ENCODE data around the gene C4BPB. TPM values are rescaled to one million over a fixed set of nuclear protein-coding genes. Genes with fewer than 3 reads are reported as not detected.

Gene C4BPB
- total and polyA plus RNA-seq, 2 of the 8 experiments (the other 6 are each of a cell fraction or from before 2014, with no cell fraction given): not detected

- no peak for TF ChIP-seq TAF7 (optimal IDR thresholded peaks at IDR 0.05; ENCODE audit: borderline replicate concordance, low read depth, low read length)
- TF ChIP-seq POU5F1 (IDR thresholded peaks at IDR 0.05; ENCODE audit: low read depth, low read length): no peak
- no peak for TF ChIP-seq SIX5 (IDR thresholded peaks at IDR 0.05; ENCODE audit: low read depth, low read length)
- TF ChIP-seq SP4 (IDR thresholded peaks at IDR 0.05; ENCODE audit: low read length): no peak
- TF ChIP-seq TBP (IDR thresholded peaks at IDR 0.05; ENCODE audit: low read depth, low read length): no peak
- TF ChIP-seq TAF1 (IDR thresholded peaks at IDR 0.05; ENCODE audit: low read depth, low read length): no peak
- TF ChIP-seq MAFK (IDR thresholded peaks at IDR 0.05; ENCODE audit: low read depth, low read length): no peak
- no peak for TF ChIP-seq SIRT6 (IDR thresholded peaks at IDR 0.05; ENCODE audit: low read length)
- TF ChIP-seq POLR2AphosphoS5 (IDR thresholded peaks at IDR 0.05; ENCODE audit: low read depth, low read length): no peak
- POLR2A ChIA-PET (ENCODE audit: partially characterized antibody): interaction anchor here (0.7 kb wide), 1 partner anchor 13 kb away, joined by 4 read pairs; no protein-coding TSS in a partner anchor
- Histone ChIP-seq H4K91ac (replicated peaks; ENCODE audit: insufficient read length, low read length) (no peak overlapping the region), H3K79me1 (ENCODE audit: low read depth, low read length) (no peaks in the 10 kb centered on the region), H2BK15ac (ENCODE audit: low read length) (no peak overlapping the region), H3K9ac (replicated peaks in 1 of 4; ENCODE audit: extremely low read depth in 1 of 4, low read depth in 3 of 4, low read length in 3 of 4) (no peak overlapping the region), H3K4me1 (replicated peaks in 1 of 4; ENCODE audit: control insufficient read depth in 3 of 4, insufficient read depth in 4 of 4, low read length in 3 of 4) (peaks cover 0 to 9% (median 3%) of the 10 kb centered on the region in 4 experiments; a peak in 4 of 7 replicates), H3K4me2 (ENCODE audit: insufficient read depth in 1 of 2, low read depth in 2 of 2, low read length in 2 of 2) (no peak overlapping the region), H3K9me3 (ENCODE audit: insufficient read depth in 2 of 2, low read depth in 1 of 2, low read length in 1 of 2) (no peaks in the 10 kb centered on the region), H3K23ac (ENCODE audit: insufficient read length) (no peak overlapping the region), H2AFZ (ENCODE audit: low read length) (no peak overlapping the region), H2AK5ac (ENCODE audit: low read depth, low read length) (no peak overlapping the region), H3K14ac (ENCODE audit: insufficient read length) (no peak overlapping the region), H3K27me3 (replicated peaks in 1 of 4; ENCODE audit: control insufficient read depth in 3 of 4, extremely low read depth in 1 of 4, insufficient read depth in 3 of 4, low read length in 3 of 4) (no peaks in the 10 kb centered on the region), H3K23me2 (ENCODE audit: low read depth, low read length) (peaks cover 5% of the 10 kb centered on the region; the same call in 1 of the 2 replicates), H3K79me2 (ENCODE audit: control insufficient read depth in 1 of 2, insufficient read depth in 2 of 2, low read length in 2 of 2) (no peaks in the 10 kb centered on the region; a peak in 1 of 4 replicates), H3K36me3 (ENCODE audit: control insufficient read depth in 2 of 4, insufficient read depth in 4 of 4, low read length in 3 of 4) (0 out of 8 replicates have a peak, but pooled peaks cover 0 to 4% (median 0%) of the 10 kb centered on the region in 4 experiments), H3K4ac (replicated peaks; ENCODE audit: insufficient read length, low read depth, low read length) (no peak overlapping the region), H2BK5ac (ENCODE audit: low read depth, low read length) (no peak overlapping the region), H4K5ac (ENCODE audit: insufficient read length, low read depth, low read length) (no peak overlapping the region), H3K56ac (replicated peaks; ENCODE audit: insufficient read length, low read depth, low read length) (no peak overlapping the region), H2BK120ac (replicated peaks; ENCODE audit: low read depth, low read length) (no peak overlapping the region), H4K20me1 (replicated peaks in 1 of 2; ENCODE audit: control insufficient read depth in 1 of 2, insufficient read depth in 2 of 2, low read length in 2 of 2) (no peaks in the 10 kb centered on the region), H3K27ac (ENCODE audit: low read depth, low read length) (no peak overlapping the region), H2BK20ac (ENCODE audit: low read length) (no peak overlapping the region), H2BK12ac (ENCODE audit: low read depth, low read length) (no peak overlapping the region), H3K18ac (ENCODE audit: extremely low read depth, low read length) (no peak overlapping the region), H4K8ac (ENCODE audit: extremely low read depth, insufficient read depth, low read length) (no peak overlapping the region), H3K4me3 (ENCODE audit: extremely low read depth in 1 of 4, insufficient read depth in 2 of 4, low read depth in 3 of 4, low read length in 4 of 4) (no peak overlapping the region)
- no peak for FAIRE-seq
- WGBS, 2 experiments (ENCODE audit: extremely low coverage in 1 of 2, insufficient coverage in 1 of 2, insufficient read length in 1 of 2, insufficient replicate concordance in 2 of 2, low coverage in 1 of 2, low lambda C conversion rate in 2 of 2, missing lambda C conversion rate in 1 of 2): 91% methylated on average over 3 of the region's 3 CpGs; no CpG with 5 or more reads in 1 of the 2 experiments
- DNase-seq (ENCODE audit: low read depth in 1 of 2, low spot score in 2 of 2): no peak
- CTCF ChIA-PET (ENCODE audit: partially characterized antibody): interaction anchor here (0.9 to 2.7 kb wide), 4 partner anchors 20 to 51 kb away, joined by 3 to 12 read pairs (median 5); no protein-coding TSS in a partner anchor
These were observed 33.2 kb upstream of the C4BPB start for GRCh38 chr1:207055386-207056001.

All from H1 (cell line).